NCI-H345 treated with DMSO at 0.1 percent for 48 hours (cell line): Measurements from ENCODE around the gene WASF2.
A peak's percentile ranks its signal among the peaks of the same experiment; 100 is the strongest.
"Not testable (repeated sequence)": the region's sequence is repeated elsewhere in the genome, so short reads cannot be mapped to it uniquely, and the experiment has no call there.

Experiments used
- DNase-seq: peaks from one replicate; lab custom pipeline; 2025; ENCODE audit not compliant: unreplicated experiment; lab: John Stamatoyannopoulos, UW

WASF2 gene, protein sequence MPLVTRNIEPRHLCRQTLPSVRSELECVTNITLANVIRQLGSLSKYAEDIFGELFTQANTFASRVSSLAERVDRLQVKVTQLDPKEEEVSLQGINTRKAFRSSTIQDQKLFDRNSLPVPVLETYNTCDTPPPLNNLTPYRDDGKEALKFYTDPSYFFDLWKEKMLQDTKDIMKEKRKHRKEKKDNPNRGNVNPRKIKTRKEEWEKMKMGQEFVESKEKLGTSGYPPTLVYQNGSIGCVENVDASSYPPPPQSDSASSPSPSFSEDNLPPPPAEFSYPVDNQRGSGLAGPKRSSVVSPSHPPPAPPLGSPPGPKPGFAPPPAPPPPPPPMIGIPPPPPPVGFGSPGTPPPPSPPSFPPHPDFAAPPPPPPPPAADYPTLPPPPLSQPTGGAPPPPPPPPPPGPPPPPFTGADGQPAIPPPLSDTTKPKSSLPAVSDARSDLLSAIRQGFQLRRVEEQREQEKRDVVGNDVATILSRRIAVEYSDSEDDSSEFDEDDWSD

DNA sequence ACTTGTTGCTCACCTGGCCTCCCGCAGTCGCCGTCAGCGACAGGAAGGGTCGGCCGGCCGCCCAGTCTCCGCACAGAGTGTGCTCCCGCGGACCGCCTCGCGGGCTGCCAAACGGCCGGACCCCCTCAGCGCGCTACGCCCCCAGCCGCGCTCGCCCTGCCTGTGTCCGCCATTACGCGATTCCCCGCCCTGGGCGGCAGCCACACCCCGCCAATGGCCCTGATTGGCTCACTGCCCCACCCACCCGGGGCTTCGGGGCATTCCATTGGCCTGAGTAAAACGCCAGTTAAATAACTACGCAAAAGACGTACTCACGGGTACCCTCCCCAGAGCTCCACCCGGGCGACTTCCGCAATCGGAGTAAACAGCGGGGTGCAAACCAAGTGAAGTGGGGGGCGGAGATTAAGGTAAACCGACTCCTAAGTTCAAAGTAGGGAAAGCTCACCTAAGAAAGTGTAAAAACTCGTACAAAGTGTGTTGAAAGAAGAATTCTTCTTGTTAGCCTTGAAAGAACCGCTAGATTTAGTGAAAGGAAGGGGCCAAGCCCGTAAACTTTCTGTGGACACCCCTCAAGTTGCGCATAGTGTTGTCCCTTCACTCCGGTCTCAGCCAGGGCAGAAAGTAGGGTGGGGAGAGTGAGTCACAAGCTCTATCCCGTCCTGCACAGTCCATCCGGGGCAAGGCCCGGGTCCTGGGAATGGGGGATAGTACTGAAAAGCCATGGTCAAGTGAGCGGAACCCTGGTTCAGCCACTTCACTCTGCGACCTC lies at the start of gene WASF2:
TSS of gene WASF2 (minus strand) at position 195 of the 769 bp plus-strand sequence. CDS start 61,277 bp downstream, outside the sequence.
- peak; percentile 91 for DNase-seq

DNA sequence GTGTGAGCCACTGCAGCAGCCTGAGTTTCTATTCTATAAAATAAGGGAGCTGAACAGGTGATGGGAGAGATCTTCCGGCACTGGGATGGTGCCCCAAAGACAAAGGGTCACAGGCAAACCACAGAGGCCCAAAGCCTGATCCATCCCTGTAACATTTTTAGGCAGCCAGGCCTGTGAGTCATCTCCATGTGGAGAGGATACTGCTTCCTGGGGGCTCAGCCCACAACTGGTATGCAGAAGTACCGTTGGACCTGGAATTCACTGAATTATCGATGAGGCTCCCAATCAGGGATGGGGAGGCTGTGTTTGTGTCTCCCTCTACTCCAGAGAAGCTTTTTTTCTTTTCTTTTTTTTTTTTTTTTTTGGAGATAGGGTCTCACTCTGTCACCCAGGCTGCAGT lies 48.8 kb upstream of the WASF2 start:
- DNase-seq: no peak

DNA sequence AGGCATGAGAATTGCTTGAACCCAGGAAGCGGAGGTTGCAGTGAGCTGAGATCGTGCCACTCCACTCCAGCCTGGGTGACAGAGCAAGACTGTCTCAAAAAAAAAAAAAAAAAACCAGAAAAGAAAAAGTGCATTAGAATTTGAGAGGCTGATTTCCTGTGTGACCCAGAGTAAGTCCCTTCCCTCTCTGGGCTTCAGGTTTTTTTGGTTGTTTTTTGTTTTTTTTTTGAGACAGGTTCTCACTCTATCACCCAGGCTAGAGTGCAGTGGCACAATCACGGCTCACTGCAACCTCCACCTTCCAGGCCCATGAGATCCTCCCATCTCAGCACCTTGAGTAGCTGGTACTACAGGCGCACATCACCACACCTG lies 48.3 kb upstream of the WASF2 start:
- DNase-seq: not testable (repeated sequence)

DNA sequence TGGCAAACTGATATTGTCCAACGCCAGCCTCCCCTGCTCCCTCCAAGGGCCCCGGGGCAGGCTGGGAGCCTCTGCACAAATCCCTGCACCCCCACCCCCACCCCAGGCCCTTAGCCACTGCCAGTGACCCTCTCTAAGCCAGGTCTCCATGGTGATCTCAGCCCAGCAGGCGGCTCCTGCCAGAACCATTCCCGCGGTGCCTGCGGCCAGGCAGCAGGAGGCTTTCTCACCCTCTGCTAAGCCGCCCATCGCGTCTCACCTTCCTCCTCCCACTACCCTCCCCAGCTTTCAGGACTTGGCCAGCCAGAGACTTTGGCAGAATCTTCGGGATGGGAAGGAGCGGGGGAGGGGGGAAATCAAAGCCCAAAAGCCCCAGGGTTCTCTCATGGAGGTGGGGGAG lies 46.8 kb upstream of the WASF2 start:
- DNase-seq: no peak

DNA sequence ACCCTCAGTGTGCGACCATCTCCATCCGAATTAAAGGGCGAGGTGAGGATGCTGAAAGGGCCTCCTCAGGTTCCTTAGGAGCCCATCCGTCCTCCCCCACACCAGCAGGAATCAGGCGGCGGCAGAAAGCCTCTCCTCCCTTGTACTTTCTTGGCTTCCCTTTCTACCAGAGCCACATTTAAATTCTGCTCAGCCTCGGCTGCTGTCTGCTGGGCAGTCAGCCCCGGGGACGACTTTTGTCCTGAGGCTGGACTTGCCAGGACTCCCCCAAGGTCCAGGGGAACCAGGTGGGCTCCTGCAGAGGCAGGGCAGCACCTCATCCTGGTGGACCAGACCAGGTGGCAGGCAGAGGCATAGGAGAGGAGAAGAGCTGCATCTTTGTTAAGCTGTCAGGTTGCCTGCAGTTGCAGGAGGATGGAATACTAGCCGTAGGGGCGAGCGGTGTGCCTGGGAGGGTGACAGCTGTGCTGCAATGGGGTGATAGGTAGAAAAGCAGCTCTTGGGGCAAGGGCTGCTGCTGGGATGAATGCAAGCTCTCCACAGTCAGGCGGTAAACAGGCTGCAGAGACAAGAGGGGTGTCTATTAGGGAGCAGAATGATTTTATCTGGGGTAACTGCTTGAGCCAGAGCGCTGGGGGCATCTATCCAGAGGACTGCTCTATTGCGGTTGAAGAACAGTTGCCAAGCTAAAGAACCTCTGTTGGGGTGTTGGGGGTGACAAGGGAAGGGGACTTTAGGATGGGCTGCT lies 46.2 kb upstream of the WASF2 start:
- DNase-seq: no peak

DNA sequence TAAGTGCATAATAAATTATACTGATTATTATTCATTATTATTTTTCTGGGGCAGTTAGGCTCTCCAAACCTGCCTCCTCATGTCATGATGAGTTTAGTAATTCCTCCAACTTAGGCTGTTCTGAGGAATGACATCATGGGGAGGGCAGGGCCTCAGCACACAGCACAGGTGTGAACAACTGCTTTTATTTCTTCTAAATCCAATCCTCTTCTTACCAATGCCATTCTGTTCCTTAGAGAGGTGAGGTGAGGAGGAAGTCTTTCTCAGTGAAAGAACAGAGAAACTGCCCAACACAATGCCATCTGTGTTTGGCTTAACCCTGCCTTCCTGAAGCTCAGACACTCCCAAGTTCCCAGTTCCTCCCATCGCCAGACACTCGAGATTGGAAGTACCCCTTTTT lies 45.4 kb upstream of the WASF2 start:
- no peak for DNase-seq

DNA sequence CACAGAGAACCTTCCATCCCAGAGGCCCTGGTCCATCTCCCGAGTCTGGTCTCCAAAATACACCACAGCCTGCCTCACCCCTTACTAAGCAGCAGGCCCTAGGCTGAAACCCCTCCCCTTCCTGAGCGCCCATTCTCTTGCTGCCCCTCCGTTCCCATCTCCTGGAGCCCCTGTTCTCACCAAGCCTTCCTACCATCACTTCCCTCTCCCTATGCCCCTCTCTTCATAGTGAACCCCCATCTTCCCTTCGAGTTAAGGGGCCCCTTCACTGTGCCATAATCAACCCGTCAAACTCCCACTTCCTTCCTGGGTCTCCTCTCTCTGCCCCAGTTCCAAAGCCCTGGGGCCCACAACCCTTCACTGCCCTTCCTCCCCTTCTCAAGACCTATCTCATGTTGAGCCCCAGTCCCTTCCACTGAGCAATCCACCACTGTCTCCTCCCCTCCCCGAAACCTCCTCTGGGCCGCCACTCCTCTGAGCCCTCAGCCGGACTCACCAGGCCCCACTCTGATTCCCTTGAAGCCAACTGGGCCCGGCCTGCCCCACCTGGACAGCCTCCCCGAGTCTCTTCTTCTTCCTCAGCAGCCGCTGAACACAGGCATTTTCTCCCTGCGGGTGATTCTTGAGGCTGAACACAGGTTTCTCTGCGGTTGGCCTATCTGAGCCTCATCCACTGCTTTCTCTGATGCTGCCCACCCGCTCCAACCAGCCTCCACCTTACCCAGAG lies 42.2 kb upstream of the WASF2 start:
- no peak for DNase-seq

DNA sequence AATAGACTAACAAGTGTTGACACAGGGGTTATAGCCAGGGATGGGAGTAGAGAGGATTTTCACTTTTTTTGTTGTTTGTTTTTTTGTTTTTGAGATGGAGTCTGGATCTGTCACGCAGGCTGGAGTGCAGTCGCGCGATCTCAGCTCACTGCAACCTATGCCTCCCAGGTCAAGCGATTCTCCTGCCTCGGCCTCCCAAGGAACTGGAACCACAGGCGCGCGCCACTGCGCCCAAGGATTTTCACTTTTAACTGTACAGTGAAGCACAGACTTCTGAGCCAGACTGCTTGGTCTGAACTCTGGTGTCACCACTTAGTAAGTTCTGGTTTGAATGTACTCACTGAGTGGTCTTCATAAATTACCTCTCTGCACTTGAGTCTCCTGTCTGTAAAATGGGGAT lies 40.2 kb upstream of the WASF2 start:
- DNase-seq: no peak

DNA sequence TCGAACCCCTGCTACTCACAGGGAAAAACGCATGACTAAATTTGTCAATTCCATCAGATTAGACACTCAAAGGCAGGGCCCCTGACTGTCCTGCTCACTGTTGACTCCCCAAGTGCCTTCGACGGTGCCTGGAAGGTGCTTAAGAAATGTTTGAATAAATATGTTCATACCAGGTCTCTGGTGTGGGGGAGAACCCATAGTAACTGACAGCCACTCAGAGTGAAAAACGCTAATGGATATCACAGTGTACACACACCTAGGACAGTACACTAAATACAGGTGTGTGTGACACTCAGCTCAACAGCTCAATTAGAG lies 39.7 kb upstream of the WASF2 start:
- DNase-seq: no peak

DNA sequence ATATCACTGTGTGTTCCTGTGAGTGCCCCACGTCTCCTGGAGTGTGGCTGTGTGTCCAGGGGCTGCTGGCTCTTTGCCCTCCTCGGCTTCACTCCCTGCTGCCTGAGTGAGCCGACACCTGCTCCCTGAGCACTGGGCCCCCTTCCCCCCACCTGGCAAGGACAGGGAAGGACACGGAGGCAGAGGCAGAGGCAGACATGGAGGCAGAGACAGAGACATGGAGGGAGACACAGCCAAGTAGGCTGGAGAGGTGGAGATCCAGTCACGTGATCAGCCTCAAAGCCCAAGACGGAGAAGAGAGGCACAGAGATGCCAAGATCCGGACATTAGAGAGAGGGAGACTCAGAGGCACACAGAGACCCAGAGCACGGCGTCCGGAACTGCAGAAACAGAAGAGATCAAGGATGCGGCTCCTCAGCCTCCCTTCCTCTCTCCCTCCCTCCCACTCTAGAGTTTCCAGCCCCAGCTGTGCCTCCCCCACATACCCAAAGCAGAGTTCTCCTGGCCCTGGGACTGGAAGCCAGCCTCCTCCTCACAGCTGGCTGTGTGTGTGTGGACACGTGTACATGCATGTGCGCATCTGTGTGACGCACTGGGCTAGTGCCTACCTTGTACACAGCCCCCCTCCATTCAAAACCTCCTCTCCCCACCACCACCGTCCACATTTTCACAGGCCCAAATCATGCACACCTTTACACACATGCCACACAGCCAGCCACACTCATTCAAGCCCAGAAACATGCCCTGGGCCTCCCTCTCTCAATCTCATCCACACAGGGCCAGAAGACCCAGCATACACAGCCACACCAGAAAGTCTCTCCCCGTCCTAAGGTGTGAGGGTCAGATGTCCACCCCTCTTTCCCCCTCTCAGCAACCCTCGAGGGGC lies 39.1 kb upstream of the WASF2 start:
- DNase-seq: peak; percentile 67

DNA sequence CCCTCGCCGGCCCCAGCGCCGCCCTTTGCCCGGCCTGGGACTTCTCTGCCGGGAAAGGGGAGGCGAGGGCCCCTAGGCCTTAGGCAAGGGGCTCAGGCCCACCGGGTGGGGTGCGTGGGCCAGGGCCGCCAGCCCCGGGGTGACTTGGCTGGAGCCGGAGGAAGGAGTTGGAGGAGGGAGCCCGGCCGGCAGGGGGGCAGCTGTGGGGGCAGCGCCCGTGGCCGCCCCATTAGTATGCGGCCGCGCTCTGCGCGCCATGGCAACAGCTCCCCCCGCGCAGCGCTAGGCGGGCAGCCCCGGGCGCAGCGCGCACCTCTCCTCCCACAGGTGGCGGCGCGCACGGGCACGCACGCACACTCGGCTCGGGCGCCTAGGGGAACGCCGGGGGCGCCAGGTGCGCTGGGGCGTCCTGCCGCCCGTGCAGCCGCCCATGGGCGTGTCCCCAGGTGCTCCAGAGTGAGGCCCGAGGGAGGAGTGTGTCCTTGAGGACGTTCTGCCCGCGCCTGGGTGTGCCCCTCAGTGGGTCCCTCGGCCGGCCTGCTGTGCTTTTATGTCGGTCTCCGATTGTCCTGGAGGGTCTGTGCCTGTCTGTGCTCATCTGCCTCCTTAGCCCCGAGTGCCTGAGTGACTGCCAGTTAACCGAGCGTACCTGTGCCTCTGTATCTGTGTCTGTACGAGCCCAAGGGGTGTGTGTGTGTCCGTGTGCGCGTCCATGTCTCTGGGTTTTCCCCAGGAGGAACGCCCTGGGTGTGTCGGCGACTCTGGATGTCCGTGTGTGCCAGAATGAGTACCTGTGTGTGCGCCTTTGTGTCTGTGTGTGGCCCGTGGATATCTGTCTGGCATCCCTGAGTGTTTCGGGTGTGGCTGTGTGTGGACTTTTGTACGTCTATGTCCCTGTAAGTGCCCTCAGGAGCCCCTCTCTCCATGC lies 38.2 kb upstream of the WASF2 start:
- DNase-seq: peak; percentile 95

DNA sequence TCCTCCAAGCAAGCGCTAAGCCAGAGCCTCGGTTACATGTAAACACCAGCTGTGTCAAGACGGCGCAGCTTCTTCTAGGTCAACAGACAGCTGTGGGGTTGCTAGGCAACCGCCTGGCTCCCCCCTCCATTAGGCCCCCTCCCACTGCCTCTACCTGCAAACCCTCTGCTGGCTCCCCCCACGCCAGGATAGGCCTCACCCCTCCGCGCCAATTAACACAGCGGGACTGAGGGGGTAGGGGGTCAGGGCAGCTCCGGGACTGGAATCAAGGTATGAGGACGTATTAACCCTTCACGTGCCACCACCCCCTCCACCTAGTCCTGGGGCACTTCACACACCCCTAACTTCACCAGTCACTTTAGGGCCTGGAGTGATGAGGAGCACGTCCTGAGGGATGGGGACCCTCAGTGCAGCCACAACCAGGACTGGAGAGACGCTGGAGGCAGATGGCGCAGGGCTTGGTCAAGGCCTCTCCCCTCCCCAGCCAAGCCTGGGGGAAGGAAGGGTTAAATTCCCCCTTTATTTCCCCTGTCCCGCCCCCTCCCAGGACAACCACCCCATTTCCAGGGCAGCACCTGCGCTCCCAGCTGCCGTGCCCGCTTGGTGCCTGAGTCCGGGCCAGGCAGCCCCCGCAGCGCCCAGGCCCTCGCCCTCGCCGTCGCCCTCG lies 37.4 kb upstream of the WASF2 start:
- peak; percentile 92 for DNase-seq

DNA sequence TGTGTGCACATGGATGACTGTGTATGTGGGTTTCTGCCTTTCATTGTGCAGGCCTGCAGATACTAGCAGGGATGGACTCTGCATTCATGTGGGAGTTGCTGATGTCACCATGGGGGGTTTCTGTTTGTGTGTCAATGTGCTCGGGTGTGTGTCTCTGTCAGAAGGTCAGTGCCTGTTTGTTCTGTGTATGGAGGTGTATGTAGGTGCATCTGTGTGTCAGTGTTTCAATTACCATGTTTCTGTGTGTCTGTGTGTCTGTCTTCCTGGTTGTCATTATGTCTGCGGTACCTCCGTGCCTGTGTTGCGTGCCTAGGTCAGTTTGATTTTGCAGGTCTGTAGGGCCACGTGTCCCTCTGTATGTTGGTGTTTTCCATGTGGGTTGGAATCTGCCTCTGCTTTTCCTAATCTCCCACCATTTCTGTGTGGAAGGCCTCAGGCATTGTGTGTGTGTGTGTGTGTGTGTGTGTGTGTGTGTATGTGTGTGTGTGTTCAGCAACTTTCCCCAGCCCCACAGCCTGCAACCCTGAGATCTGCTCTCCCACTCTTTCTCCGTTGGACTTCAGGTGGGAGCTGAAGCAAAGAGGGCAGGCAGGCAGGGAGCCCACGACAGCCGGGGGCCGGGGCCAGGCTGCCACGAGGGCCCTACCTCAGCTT lies 36.7 kb upstream of the WASF2 start:
- DNase-seq: no peak

DNA sequence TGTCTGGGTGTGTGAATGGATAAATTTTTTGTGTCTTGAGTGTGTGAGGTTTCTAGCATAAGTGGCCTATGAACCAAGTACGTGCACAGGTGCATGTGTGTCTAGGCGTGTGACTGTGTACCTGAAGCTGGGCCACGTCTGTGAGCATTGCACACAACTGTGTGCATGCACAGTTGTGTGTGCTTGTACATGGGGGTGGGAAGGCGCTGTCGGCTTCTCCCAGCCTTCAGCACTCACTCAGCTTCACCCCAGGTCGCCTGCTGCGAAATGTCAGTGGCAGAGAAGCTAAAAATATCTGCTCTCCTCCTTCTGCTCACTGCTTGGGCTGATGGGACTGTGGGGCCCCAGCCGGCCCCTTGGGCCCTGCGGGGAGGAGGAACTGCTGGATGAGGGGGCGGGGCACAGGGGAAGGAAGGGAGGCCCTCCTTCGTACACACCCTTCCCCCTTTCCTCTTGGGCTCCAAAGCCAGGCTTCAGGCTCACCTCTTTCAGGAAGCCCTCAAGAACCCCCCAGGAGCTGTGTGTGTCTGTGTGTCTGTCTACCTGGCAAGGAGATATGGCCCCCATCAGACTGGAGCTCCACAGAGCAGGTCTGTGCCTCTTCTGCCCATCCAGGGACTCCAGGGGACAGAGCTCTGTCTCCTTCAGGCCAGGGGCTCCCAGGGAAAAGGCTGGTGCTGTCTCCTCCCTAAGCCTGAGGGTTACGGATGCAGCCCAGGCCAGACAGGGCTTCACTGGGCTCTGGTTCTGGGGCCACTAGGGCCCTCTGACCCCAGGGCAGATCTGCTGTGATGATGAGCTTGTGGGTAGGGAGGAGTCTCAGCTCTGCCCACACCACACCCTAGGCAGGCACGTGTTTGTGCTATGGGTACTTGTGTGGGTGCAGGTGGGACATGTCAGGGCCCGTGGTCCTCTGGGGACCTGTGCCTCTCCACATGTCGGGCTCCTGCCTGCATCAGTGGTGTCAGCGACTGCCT lies 35.6 kb upstream of the WASF2 start:
- peak; percentile 19 for DNase-seq

DNA sequence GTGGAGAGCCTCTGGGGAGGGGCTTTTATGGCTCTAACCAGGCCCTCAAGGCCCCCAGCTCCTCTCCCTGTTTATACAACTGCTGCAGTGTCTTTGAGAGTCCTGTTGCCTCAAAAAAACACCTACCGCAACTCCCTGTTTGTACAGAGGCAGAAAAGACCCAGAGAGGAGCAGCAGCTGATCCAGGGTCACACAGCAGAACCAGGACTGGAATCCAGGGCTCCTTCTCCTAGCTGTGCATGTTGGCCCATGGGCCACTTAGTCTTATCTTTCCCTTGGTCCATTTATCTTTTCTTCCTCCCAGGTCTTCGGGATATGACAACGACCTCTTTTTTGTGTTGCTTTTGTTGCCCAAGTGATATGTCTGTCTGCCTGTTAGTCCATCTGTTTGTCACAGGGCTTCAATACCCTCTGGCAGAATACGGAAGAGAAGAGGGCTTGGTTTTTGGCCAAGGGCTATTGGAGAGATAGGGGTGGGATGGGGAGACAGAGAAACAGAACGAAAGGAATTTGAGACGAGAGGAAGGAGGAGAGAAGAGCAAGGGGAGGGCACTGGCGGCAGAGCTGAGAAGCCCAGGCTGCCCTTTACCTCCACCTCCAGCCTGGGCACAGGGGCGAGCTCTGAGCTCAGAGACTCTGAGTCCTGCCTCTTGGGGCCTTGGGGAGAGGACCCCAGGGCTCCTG lies 33.5 kb upstream of the WASF2 start:
- DNase-seq: no peak
